ENCODE data around the gene SETD2.

SETD2 gene

GRCh38 chr3:46999516-47000197 is 164.3 kb downstream of the SETD2 start:
- no peak overlapping the region for H3K27ac ChIP-seq (ENCODE audit: low read depth, low read length)
- WGBS (ENCODE audit: extremely low coverage, insufficient coverage, low lambda C conversion rate), result no CpG with 5 or more reads among the region's 14 CpGs
- H2AK5ac ChIP-seq (ENCODE audit: low read length), result no peak overlapping the region
- no peaks in the 10 kb centered on the region for H3K27me3 ChIP-seq (ENCODE audit: insufficient read depth, low read length, poor library complexity)
- no peak overlapping the region for H3K23ac ChIP-seq (ENCODE audit: low read length)
- no peaks in the 10 kb centered on the region for H3K79me1 ChIP-seq (ENCODE audit: low read length)
- no peaks in the 10 kb centered on the region for H3K4me1 ChIP-seq (ENCODE audit: control insufficient read depth, low read depth, low read length)
- H3K18ac ChIP-seq (ENCODE audit: low read length), result no peak overlapping the region
- H3K4me2 ChIP-seq (ENCODE audit: low read length), result no peak overlapping the region
- H3K9ac ChIP-seq (ENCODE audit: low read length), result no peak overlapping the region
- H2BK5ac ChIP-seq (ENCODE audit: low read length), result no peak overlapping the region
- no peak overlapping the region for H4K5ac ChIP-seq (ENCODE audit: low read length)
- no peak overlapping the region for H2BK15ac ChIP-seq (replicated peaks; ENCODE audit: low read depth)
- H3K36me3 ChIP-seq (ENCODE audit: control insufficient read depth, insufficient read depth, low read length), result no peaks in the 10 kb centered on the region
- DNase-seq, result no peak
- H3K4ac ChIP-seq (ENCODE audit: low read depth, low read length), result no peak overlapping the region
- H3K56ac ChIP-seq (ENCODE audit: low read length), result no peak overlapping the region
- H3K79me2 ChIP-seq (ENCODE audit: control insufficient read depth, insufficient read depth, low read length), result no peaks in the 10 kb centered on the region
- H4K8ac ChIP-seq (ENCODE audit: low read depth, low read length), result no peak overlapping the region
- no peak overlapping the region for H2BK120ac ChIP-seq (ENCODE audit: low read depth, low read length)
- H3K4me3 ChIP-seq (ENCODE audit: low read length), result no peak overlapping the region

- no peak overlapping the region for H2AK5ac ChIP-seq (ENCODE audit: low read length)
- no peaks in the 10 kb centered on the region for H3K36me3 ChIP-seq (ENCODE audit: control insufficient read depth, insufficient read depth, low read length)
- no peak overlapping the region for H3K4me3 ChIP-seq (ENCODE audit: low read length)
- H3K23ac ChIP-seq (ENCODE audit: low read length), result no peak overlapping the region
- no peak overlapping the region for H3K27ac ChIP-seq (ENCODE audit: low read depth, low read length)
- H2BK5ac ChIP-seq (ENCODE audit: low read length), result no peak overlapping the region
- no peaks in the 10 kb centered on the region for H3K79me2 ChIP-seq (ENCODE audit: control insufficient read depth, insufficient read depth, low read length)
- no peak overlapping the region for H3K4me2 ChIP-seq (ENCODE audit: low read length)
- H3K27me3 ChIP-seq (ENCODE audit: insufficient read depth, low read length, poor library complexity), result no peaks in the 10 kb centered on the region
- no peak overlapping the region for H4K5ac ChIP-seq (ENCODE audit: low read length)
- WGBS (ENCODE audit: extremely low coverage, insufficient coverage, low lambda C conversion rate), result no CpG with 5 or more reads among the region's 22 CpGs
- H3K4me1 ChIP-seq (ENCODE audit: control insufficient read depth, low read depth, low read length), result no peaks in the 10 kb centered on the region
- no peak overlapping the region for H2BK15ac ChIP-seq (replicated peaks; ENCODE audit: low read depth)
- H3K56ac ChIP-seq (ENCODE audit: low read length), result peak overlapping the region; percentile 49
- no peak overlapping the region for H4K8ac ChIP-seq (ENCODE audit: low read depth, low read length)
- no peak overlapping the region for H3K4ac ChIP-seq (ENCODE audit: low read depth, low read length)
- H3K18ac ChIP-seq (ENCODE audit: low read length), result no peak overlapping the region
- DNase-seq, result no peak
- H2BK120ac ChIP-seq (ENCODE audit: low read depth, low read length), result no peak overlapping the region
- H3K9ac ChIP-seq (ENCODE audit: low read length), result no peak overlapping the region
- H3K79me1 ChIP-seq (ENCODE audit: low read length), result no peaks in the 10 kb centered on the region
Measured at GRCh38 chr3:46998852-46999515, 164.9 kb downstream of the SETD2 start.

GRCh38 chr3:46998121-46998851 is 165.6 kb downstream of the SETD2 start:
- Histone ChIP-seq H3K4me3 (ENCODE audit: low read length) (no peak overlapping the region), H3K36me3 (ENCODE audit: control insufficient read depth, insufficient read depth, low read length) (no peaks in the 10 kb centered on the region), H3K27me3 (ENCODE audit: insufficient read depth, low read length, poor library complexity) (no peaks in the 10 kb centered on the region), H3K4me1 (ENCODE audit: control insufficient read depth, low read depth, low read length) (no peaks in the 10 kb centered on the region), H4K5ac (ENCODE audit: low read length) (no peak overlapping the region), H3K18ac (ENCODE audit: low read length) (no peak overlapping the region), H2BK5ac (ENCODE audit: low read length) (no peak overlapping the region), H4K8ac (ENCODE audit: low read depth, low read length) (no peak overlapping the region), H3K4ac (ENCODE audit: low read depth, low read length) (no peak overlapping the region), H3K9ac (ENCODE audit: low read length) (no peak overlapping the region), H2BK120ac (ENCODE audit: low read depth, low read length) (no peak overlapping the region), H2AK5ac (ENCODE audit: low read length) (no peak overlapping the region), H3K79me2 (ENCODE audit: control insufficient read depth, insufficient read depth, low read length) (no peaks in the 10 kb centered on the region), H3K23ac (ENCODE audit: low read length) (no peak overlapping the region), H3K79me1 (ENCODE audit: low read length) (no peaks in the 10 kb centered on the region), H3K56ac (ENCODE audit: low read length) (peak overlapping the region; percentile 49), H3K27ac (ENCODE audit: low read depth, low read length) (no peak overlapping the region), H3K4me2 (ENCODE audit: low read length) (no peak overlapping the region), H2BK15ac (replicated peaks; ENCODE audit: low read depth) (no peak overlapping the region)
- DNase-seq, result peak; percentile 89
- no CpG with 5 or more reads among the region's 27 CpGs for WGBS (ENCODE audit: extremely low coverage, insufficient coverage, low lambda C conversion rate)

- H3K23ac ChIP-seq (ENCODE audit: low read length), result no peak overlapping the region
- no peak overlapping the region for H3K4ac ChIP-seq (ENCODE audit: low read depth, low read length)
- H3K56ac ChIP-seq (ENCODE audit: low read length), result no peak overlapping the region
- no peak overlapping the region for H4K5ac ChIP-seq (ENCODE audit: low read length)
- no peak overlapping the region for H3K27ac ChIP-seq (ENCODE audit: low read depth, low read length)
- H3K9ac ChIP-seq (ENCODE audit: low read length), result no peak overlapping the region
- no peaks in the 10 kb centered on the region for H3K79me2 ChIP-seq (ENCODE audit: control insufficient read depth, insufficient read depth, low read length)
- WGBS (ENCODE audit: extremely low coverage, insufficient coverage, low lambda C conversion rate), result no CpG with 5 or more reads among the region's 13 CpGs
- no peaks in the 10 kb centered on the region for H3K79me1 ChIP-seq (ENCODE audit: low read length)
- H3K27me3 ChIP-seq (ENCODE audit: insufficient read depth, low read length, poor library complexity), result no peaks in the 10 kb centered on the region
- no peaks in the 10 kb centered on the region for H3K4me1 ChIP-seq (ENCODE audit: control insufficient read depth, low read depth, low read length)
- no peak overlapping the region for H2BK15ac ChIP-seq (replicated peaks; ENCODE audit: low read depth)
- H4K8ac ChIP-seq (ENCODE audit: low read depth, low read length), result no peak overlapping the region
- H2BK120ac ChIP-seq (ENCODE audit: low read depth, low read length), result no peak overlapping the region
- no peak overlapping the region for H3K4me2 ChIP-seq (ENCODE audit: low read length)
- DNase-seq, result no peak
- H3K4me3 ChIP-seq (ENCODE audit: low read length), result no peak overlapping the region
- H3K36me3 ChIP-seq (ENCODE audit: control insufficient read depth, insufficient read depth, low read length), result no peaks in the 10 kb centered on the region
- H2AK5ac ChIP-seq (ENCODE audit: low read length), result no peak overlapping the region
- H3K18ac ChIP-seq (ENCODE audit: low read length), result no peak overlapping the region
- H2BK5ac ChIP-seq (ENCODE audit: low read length), result no peak overlapping the region
Measured at GRCh38 chr3:46997453-46998091, 166.3 kb downstream of the SETD2 start.

GRCh38 chr3:46996689-46997452 is 167.0 kb downstream of the SETD2 start:
- H3K23ac ChIP-seq (ENCODE audit: low read length), result no peak overlapping the region
- H3K4me1 ChIP-seq (ENCODE audit: control insufficient read depth, low read depth, low read length), result no peaks in the 10 kb centered on the region
- H3K9ac ChIP-seq (ENCODE audit: low read length), result no peak overlapping the region
- no peak overlapping the region for H4K5ac ChIP-seq (ENCODE audit: low read length)
- H3K4ac ChIP-seq (ENCODE audit: low read depth, low read length), result no peak overlapping the region
- H3K27me3 ChIP-seq (ENCODE audit: insufficient read depth, low read length, poor library complexity), result no peaks in the 10 kb centered on the region
- H3K56ac ChIP-seq (ENCODE audit: low read length), result no peak overlapping the region
- H3K79me1 ChIP-seq (ENCODE audit: low read length), result no peaks in the 10 kb centered on the region
- H3K4me3 ChIP-seq (ENCODE audit: low read length), result no peak overlapping the region
- no peak overlapping the region for H3K27ac ChIP-seq (ENCODE audit: low read depth, low read length)
- no peak overlapping the region for H3K4me2 ChIP-seq (ENCODE audit: low read length)
- no peak overlapping the region for H2BK120ac ChIP-seq (ENCODE audit: low read depth, low read length)
- H3K79me2 ChIP-seq (ENCODE audit: control insufficient read depth, insufficient read depth, low read length), result no peaks in the 10 kb centered on the region
- H4K8ac ChIP-seq (ENCODE audit: low read depth, low read length), result no peak overlapping the region
- no peak overlapping the region for H2AK5ac ChIP-seq (ENCODE audit: low read length)
- no peak overlapping the region for H2BK5ac ChIP-seq (ENCODE audit: low read length)
- H3K36me3 ChIP-seq (ENCODE audit: control insufficient read depth, insufficient read depth, low read length), result no peaks in the 10 kb centered on the region
- WGBS (ENCODE audit: extremely low coverage, insufficient coverage, low lambda C conversion rate), result no CpG with 5 or more reads among the region's 12 CpGs
- DNase-seq, result no peak
- H2BK15ac ChIP-seq (replicated peaks; ENCODE audit: low read depth), result no peak overlapping the region
- H3K18ac ChIP-seq (ENCODE audit: low read length), result no peak overlapping the region

Data from mesendoderm (in vitro differentiated cells).